Right atrium auricular region (tissue), 2 donors: ENCODE measurements around the gene AGPAT3. TPM values are rescaled to one million over a fixed set of nuclear protein-coding genes. Genes with fewer than 3 reads are reported as not detected.

Experiments
- DNase-seq: peaks from one replicate; pipeline ENCODE4 v3.0.0-alpha.2; 2019; ENCODE audit warnings: low spot score
- H3K27ac ChIP-seq, 2 donors: fragments of 200-600 bp; sonication (generic); 1 replicate in 1 of 2; 2 replicates in 1 of 2; pipeline ENCODE4 v1.5.1; 2016 to 2019
- H3K27me3 ChIP-seq, 2 donors: fragments of 200-600 bp; sonication (generic); one replicate each; pipeline versions ENCODE4 v1.5.1 to v1.6.0; 2017 to 2019
- H3K36me3 ChIP-seq: fragments of 200-600 bp; sonication (generic); one replicate; pipeline ENCODE4 v1.5.1; 2016
- H3K4me1 ChIP-seq, 2 donors: fragments of 200-600 bp; sonication (generic); one replicate each; pipeline versions ENCODE4 v1.5.1 to v1.6.0; 2017 to 2019
- H3K4me3 ChIP-seq, 2 donors: fragments of 200-600 bp; sonication (generic); 1 replicate in 1 of 2; 2 replicates in 1 of 2; pipeline ENCODE4 v1.5.1; 2017 to 2019; ENCODE audit warnings: mild to moderate bottlenecking in 1 of 2, moderate library complexity in 1 of 2
- H3K9me3 ChIP-seq, 2 donors: fragments of 200-600 bp; sonication (generic); one replicate each; pipeline ENCODE4 v1.5.1; 2019
- total RNA-seq, 2 donors: library from RNA; depleted of rRNA; stranded (reverse); fragments of >200 nt; gene quantifications; one replicate each; pipeline ENCODE4 v1.1.0, GENCODE V29; 2016
- TF ChIP-seq, protein P1 (sequence below), 2 donors: fragments of 200-600 bp; sonication (generic); IDR thresholded peaks; one replicate each; pipeline ENCODE4 v1.5.1; 2019; ENCODE audit warnings: antibody characterized with exemption in 2 of 2

Gene AGPAT3
- total RNA-seq, 2 donors from 2014 or later = 41.3 to 42.5 TPM

DNA sequence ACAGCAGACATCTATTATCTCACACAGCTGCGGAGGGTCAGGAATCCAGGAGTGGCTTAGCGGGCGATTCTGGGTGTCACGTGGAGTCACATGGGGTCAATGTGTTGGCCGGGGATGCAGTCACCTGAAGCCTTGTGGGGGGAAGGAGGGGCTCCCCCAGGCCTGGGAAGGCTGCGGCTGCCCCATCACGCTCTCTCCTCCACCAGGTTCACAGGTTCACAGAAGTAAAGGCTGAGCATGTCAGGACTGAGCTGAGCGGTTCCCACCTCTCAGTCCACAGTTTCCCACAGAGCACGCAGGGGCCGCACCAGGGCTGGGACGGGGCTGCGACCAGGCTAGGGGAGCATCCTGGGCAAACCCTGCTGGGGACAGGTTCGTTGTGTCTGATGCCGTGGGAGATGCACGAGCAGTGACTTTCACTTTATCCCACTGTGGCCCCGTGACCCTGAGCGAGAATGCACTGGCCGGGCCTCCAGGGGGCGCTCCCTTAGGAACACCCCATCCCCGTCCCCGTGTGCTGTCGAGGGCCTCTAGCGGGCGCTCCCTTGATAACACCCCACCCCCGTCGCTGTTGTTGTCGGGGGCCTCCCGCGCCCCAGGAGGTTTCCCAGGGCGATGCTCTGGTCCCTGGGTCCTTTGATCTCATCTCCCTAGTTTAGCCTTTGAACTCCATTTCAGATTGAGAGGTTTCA lies 73.9 kb downstream of the AGPAT3 start:
- TF ChIP-seq, protein P1, sequence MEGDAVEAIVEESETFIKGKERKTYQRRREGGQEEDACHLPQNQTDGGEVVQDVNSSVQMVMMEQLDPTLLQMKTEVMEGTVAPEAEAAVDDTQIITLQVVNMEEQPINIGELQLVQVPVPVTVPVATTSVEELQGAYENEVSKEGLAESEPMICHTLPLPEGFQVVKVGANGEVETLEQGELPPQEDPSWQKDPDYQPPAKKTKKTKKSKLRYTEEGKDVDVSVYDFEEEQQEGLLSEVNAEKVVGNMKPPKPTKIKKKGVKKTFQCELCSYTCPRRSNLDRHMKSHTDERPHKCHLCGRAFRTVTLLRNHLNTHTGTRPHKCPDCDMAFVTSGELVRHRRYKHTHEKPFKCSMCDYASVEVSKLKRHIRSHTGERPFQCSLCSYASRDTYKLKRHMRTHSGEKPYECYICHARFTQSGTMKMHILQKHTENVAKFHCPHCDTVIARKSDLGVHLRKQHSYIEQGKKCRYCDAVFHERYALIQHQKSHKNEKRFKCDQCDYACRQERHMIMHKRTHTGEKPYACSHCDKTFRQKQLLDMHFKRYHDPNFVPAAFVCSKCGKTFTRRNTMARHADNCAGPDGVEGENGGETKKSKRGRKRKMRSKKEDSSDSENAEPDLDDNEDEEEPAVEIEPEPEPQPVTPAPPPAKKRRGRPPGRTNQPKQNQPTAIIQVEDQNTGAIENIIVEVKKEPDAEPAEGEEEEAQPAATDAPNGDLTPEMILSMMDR (IDR thresholded peaks at IDR 0.05) = peak; percentile 90 to 97

DNA sequence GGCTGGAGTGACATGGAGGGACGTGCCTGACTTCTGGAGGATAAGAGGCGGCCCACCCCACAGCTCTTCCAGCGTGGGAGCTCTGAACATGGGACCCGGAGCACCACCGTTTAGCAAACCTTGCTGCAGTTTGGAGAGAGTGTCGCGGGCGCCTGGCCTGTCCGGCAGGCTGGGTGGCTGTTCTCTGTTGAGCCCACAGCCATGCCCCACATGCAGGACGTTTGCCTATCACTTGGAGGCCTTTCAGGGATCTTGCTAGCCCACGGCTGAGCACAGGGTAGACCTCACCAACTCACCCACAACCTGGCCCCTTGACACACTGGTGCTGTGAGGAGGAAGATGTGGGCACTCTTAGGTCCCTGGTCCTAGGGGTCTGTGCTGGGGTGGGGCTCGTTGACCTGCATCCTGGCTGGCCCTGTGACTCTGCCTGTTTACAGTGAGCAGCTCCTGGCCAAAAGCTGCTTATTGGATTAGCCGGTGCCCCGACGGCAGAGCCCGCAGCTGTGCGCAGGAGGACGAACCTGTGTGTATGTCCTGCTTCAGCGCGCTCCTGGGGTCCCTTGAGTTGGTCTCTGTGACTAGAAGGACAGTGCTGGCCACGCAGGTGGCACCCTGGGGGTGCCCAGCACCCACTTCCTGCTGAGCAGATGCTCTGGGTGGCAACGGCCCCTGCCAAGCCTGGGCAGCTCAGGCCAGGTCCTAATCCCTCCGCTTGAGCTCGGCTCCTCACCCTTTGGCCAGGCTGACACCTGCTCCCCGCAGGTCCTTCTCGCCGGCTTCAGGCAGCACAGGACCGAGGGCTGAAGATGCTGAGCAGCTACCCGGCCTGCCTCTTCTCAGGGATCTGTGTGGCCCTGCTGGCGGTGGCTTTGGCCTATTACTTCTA lies 74.7 kb downstream of the AGPAT3 start:
- DNase-seq = no peak
- Histone ChIP-seq H3K27me3 (no peaks in the 10 kb centered on the region), H3K36me3 (no peaks in the 10 kb centered on the region), H3K4me3 (no peak overlapping the region), H3K9me3 (no peaks in the 10 kb centered on the region), H3K4me1 (peaks cover 0 to 40% of the 10 kb centered on the region in 2 donors), H3K27ac (peak overlapping the region in 1 of 2 donors; percentile 65)
- TF ChIP-seq, protein P1 (IDR thresholded peaks at IDR 0.05) = peak in 1 of 2 donors; percentile 13

More for the DNA sequence above, 73.9 kb downstream of the AGPAT3 start:
- H3K9me3 ChIP-seq = no peaks in the 10 kb centered on the region
- peak overlapping the region in 1 of 2 donors; percentile 37 for H3K4me3 ChIP-seq
- no peaks in the 10 kb centered on the region for H3K36me3 ChIP-seq
- H3K4me1 ChIP-seq = peaks cover 0 to 32% of the 10 kb centered on the region in 2 donors
- H3K27ac ChIP-seq = peak overlapping the region; percentile 41 to 65
- no peaks in the 10 kb centered on the region for H3K27me3 ChIP-seq
- peak; percentile 82 for DNase-seq

GRCh38 chr21:43940329-43941050 lies 75.5 kb downstream of the AGPAT3 start:
- Histone ChIP-seq H3K36me3 (no peaks in the 10 kb centered on the region), H3K27me3 (no peaks in the 10 kb centered on the region), H3K4me1 (peaks cover 0 to 40% of the 10 kb centered on the region in 2 donors), H3K9me3 (no peaks in the 10 kb centered on the region), H3K4me3 (no peak overlapping the region), H3K27ac (peak overlapping the region in 1 of 2 donors; percentile 65)
- TF ChIP-seq, protein P1 (IDR thresholded peaks at IDR 0.05) = no peak
- no peak for DNase-seq

- TF ChIP-seq, protein P1 (IDR thresholded peaks at IDR 0.05) = no peak
- Histone ChIP-seq H3K4me1 (peaks cover 0 to 29% of the 10 kb centered on the region in 2 donors), H3K36me3 (no peaks in the 10 kb centered on the region), H3K9me3 (no peaks in the 10 kb centered on the region), H3K4me3 (no peak overlapping the region), H3K27me3 (no peaks in the 10 kb centered on the region), H3K27ac (no peak overlapping the region)
- DNase-seq = no peak
These were observed 77.2 kb downstream of the AGPAT3 start for GRCh38 chr21:43942201-43942600.

GRCh38 chr21:43942621-43943020 lies 77.6 kb downstream of the AGPAT3 start:
- TF ChIP-seq, protein P1 (IDR thresholded peaks at IDR 0.05) = no peak
- no peaks in the 10 kb centered on the region for H3K36me3 ChIP-seq
- H3K9me3 ChIP-seq = no peaks in the 10 kb centered on the region
- no peaks in the 10 kb centered on the region for H3K27me3 ChIP-seq
- H3K4me1 ChIP-seq = peaks cover 0 to 29% of the 10 kb centered on the region in 2 donors
- H3K27ac ChIP-seq = no peak overlapping the region
- no peak overlapping the region for H3K4me3 ChIP-seq
- no peak for DNase-seq
